T-helper 2 cell (primary cell): ENCODE results near the gene OSBP.
A peak's percentile ranks its signal among the peaks of the same experiment; 100 is the strongest.
"Not testable (repeated sequence)": the region's sequence is repeated elsewhere in the genome, so short reads cannot be mapped to it uniquely, and the experiment has no call there.

Experiments used
- DNase-seq, 5 experiments: peaks; one replicate each; pipeline versions ENCODE4 v3.0.0 to v3.0.0-alpha.2; 2012 to 2022

The OSBP gene

DNA sequence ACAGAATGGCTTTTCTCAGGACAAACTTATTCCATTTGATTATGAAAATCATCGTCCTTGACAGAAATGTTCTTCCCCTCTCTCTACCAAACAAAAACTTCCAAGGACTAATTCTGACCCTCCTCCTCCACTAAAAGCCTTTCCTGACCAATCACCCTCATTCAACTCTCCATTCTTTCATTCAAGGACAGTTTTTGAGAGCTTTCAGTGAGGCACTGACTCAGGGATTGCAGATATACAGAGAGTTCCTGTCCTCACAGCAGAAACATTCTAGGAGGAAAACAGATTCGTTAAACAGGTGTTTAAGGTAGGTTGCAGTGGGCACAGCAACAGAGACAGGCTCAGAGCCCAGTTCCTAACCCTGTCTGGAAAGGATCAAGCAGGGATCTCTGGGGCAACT is 62.7 kb downstream of the OSBP start:
- DNase-seq, result no peak

DNA sequence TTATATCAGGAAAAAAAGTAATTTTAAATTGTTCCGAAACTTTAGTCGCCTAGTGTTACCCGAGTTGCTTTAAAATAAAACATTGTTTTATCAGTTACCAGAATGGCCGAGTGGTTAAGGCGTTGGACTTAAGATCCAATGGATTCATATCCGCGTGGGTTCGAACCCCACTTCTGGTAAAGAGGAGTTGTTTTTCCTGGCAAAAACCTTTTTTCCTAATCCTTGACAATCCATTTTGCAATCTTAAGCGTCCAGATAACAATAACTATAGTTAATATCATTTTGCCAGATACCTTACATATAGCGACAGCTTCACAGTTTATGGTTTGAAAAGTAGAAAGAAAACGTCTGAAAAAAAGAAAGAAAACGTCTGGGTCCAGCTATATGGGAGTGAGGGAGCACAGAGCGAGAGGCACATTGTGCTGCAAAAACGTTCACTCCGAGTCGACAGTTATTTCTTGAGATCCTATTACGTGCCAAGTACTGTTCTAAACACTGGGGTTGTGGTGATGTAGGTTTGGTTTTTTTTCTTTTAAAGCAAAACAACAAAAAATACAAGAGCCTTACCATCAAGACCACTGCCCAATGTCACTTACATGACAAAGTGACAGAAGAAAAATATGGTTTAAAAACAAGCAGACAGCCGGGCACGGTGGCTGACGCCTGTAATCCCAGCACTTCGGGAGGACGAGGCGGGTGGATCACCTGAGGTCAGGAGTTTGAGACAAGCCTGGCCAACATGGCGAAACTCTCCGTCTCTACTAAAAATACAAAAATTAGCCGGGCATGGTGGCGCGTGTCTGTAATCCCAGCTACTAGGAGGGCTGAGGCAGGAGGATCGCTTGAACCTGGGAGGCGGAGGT is 63.7 kb downstream of the OSBP start:
- peak in 1 of 5 experiments; percentile 22 for DNase-seq

DNA sequence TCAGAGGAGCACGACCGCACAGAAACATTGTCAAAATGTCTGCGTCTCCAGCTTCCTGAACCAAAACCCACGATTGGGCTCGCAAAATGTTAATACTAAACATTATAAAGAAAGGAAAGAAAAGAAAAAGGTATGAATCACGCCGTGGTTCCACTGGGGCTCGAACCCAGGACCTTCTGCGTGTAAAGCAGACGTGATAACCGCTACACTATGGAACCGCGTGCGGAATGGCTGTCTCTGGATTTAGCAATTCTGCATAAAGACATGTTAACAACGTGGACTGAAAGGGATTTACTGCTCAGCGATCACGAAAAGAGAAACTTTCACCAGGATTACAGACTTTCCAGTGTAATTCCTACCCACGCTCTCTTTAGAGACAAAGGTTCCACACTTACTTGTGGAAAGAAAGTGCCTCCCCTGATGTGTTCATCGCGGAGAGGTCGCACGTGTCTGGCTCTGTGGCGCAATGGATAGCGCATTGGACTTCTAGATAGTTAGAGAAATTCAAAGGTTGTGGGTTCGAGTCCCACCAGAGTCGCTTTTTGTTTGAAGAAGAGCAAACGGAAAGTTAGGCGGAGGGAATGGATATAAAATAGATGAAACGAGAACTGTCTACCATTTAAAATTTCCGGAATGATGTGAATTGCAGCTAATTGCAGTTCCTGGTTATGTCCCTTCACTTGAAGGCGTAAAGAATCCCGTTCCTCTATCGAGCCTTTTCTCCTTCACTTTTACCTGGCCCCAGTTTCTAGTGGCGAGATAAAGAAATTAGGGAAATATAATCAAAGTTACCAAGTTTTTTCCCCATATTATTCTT is 64.5 kb downstream of the OSBP start:
- peak; percentile 32 to 83 (median 70) for DNase-seq

- peak; percentile 52 to 88 (median 79) for DNase-seq
These were observed 65.2 kb downstream of the OSBP start for GRCh38 chr11:59550368-59550841.

DNA sequence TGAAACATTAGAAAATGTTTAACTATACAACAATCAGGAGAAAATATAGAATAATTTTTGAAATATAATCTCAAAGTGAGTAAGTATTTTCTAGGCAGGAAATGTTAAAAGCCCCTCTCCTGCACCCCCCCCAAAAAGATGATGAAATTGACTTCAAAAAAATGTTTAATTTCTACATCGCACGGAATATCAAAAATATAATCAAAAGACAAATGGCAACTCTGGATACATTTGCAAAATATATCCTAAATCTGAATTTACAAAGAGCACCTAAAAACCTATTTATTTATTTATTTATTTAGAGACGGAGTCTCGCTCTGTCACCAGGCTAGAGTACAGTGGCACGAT is 67.3 kb downstream of the OSBP start:
- DNase-seq, result no peak

DNA sequence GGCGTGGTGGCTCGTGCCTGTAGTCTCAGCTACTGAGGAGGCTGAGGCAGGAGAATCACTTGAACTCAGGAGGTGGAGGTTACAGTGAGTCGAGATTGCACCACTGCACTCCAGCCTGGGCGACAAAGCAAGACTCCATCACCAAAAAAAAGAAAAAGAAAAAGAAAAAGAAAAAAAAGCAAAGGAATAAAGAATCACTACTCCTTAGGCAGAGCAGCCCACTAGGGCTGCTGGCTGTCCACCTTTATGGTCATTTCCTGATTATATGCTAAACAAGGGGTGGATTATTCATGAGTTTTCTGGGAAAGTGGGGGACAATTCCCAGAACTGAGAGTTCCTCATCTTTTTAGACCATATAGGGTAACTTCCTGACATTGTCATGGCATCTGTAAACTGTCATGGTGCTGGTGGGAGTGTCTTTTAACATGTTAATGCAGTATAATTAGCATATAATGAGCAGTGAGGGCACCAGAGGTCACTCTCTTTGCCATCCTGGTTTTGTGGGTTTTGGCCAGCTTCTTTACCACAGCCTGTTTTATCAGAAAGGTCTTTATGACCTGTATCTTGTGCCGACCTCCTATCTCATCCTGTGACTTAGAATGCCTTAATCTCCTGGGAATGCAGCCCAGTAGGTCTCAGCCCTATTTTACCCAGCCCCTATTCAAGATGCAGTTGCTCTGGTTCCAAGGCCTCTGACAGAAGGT is 67.8 kb downstream of the OSBP start:
- DNase-seq, result not testable (repeated sequence)

- DNase-seq, result no peak
These were observed 70.2 kb downstream of the OSBP start for GRCh38 chr11:59545179-59546020.

DNA sequence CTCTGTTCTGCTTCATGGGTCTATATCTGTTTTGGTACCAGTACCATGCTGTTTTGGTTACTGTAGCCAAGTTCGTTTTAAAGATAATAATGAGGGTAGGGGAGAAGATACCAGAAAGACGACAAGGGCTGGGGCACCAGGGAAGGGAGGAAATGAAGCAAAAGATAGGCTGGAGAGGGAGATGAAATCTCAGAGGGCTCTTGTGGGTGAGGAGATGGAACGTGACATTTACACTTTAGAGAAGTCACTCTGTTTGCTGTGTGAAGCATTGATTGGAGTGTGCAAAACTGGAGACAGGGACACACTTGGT is 70.8 kb downstream of the OSBP start:
- no peak for DNase-seq

- not testable (repeated sequence) for DNase-seq
These were observed 71.9 kb downstream of the OSBP start for GRCh38 chr11:59543713-59544112.

GRCh38 chr11:59542142-59542810 is 73.3 kb downstream of the OSBP start:
- DNase-seq, result no peak

DNA sequence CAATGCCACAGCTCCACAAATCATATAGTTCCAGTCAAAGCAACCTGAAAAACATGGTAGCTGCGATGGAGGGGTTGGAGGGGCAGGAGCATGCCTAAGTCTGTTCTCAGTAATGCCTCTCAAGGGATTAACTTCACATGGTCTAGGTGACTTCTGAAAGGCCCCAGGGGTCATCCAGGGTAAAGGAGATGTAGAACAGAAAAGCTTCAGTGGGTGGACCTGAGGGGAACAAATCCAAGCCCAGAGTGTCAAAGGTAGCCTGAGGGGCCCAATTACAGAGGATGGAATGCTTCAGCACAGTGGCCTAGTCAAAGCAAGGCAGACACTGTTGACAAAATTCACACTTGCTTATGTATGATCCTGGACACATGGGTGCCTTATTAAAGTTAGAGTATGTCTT is 80.9 kb downstream of the OSBP start:
- no peak for DNase-seq

- DNase-seq, result no peak
These were observed 83.0 kb downstream of the OSBP start for GRCh38 chr11:59532620-59533019.

DNA sequence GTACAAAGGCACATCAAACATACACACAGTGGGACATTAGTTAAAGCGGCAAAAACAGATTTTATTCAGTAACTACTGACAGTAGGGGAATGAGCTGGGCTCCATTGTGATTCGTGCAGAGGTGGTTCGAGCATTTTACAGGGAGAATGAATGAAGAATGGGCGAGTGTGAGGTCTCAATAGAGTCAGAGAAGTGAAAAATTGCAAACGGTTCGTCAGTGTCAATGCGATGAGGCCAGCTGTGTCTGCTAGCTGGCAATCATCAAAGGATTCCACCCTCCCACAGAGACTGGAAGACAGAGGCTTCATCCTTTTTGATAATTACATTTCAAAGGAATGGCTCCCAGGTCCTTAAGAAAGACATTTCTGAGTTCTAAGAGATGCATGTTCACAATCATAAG is 86.9 kb downstream of the OSBP start:
- DNase-seq, result no peak
